Measurements from ENCODE around the gene PSMB5. TPM values are rescaled to one million over a fixed set of nuclear protein-coding genes. Genes with fewer than 3 reads are reported as not detected.

Gene PSMB5
- total and polyA plus RNA-seq, 2 of the 13 experiments (the other 11 are each of a cell fraction or from before 2014, with no cell fraction given) = 705 to 871 TPM

DNA sequence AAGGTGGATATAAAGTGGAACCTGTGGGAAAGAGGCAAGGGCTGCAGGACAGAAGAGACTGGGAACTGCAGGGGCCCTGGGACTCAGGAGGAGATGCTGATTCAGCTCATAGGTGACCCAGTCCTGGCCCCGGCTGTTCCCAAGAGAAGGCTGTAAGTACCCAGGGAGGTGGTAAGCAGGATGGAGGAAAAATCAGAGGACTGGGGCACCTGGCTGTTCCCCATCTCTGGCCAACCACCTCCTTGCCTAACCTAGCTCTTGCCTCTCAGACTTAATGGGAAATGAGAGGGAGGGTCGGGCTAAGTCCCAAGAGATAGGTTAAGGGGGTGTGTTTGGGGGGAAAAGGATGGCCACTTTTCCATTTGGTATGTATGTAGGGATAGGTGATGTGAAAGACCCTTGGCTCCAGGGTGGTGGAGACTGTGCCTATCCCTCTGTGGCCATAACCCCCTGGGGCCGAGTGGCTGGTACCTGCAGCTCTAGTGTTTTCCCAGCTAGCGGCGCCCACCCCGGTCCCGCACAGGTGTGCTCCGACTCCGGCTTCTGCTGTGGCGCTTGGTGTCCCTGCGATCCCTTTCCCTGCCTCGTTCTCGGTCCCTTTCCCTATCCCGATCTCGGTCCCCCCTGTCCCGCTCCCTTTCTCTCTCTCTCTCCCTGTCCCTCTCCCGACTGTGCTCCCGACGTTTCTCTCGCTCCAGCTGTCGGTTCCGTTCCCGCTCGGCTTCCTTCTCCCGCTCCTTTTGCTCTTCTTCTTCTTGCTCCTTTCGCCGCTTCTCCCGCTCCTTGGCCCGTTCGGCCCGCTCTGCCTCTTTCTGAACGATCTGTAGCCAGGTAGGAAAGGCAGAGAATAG is 24.2 kb upstream of the PSMB5 start (continued):
- TF ChIP-seq ZNF337 (CRISPR knock-in tag; IDR thresholded peaks at IDR 0.05; ENCODE audit: borderline replicate concordance, low read depth) = no peak
- 0 out of 2 replicates have a peak, but pooled peaks have one; percentile 11 for TF ChIP-seq HOXD1 (CRISPR knock-in tag; IDR thresholded peaks at IDR 0.05)
- 0 out of 2 replicates have a peak, but pooled peaks have one; percentile 15 for TF ChIP-seq FOXO4 (CRISPR knock-in tag; conservative IDR thresholded peaks at IDR 0.05)
- 0 out of 2 replicates have a peak, but pooled peaks have one; percentile 28 for TF ChIP-seq KDM5B (CRISPR knock-in tag; IDR thresholded peaks at IDR 0.05; ENCODE audit: borderline replicate concordance)
- no peak for TF ChIP-seq GMEB1 (CRISPR knock-in tag; IDR thresholded peaks at IDR 0.05; ENCODE audit: borderline replicate concordance)
- TF ChIP-seq PRPF4 (IDR thresholded peaks at IDR 0.05; ENCODE audit: low read depth, low read length, poor library complexity, severe bottlenecking) = peak; percentile 87
- TF ChIP-seq ZNF343 (CRISPR knock-in tag; IDR thresholded peaks at IDR 0.05) = no peak
- TF ChIP-seq U2AF1 (optimal IDR thresholded peaks at IDR 0.05; ENCODE audit: low read depth, low read length) = no peak
- 0 out of 2 replicates have a peak, but pooled peaks have one; percentile 20 for TF ChIP-seq ZNF441 (CRISPR knock-in tag; IDR thresholded peaks at IDR 0.05; ENCODE audit: borderline replicate concordance)
- 0 out of 2 replicates have a peak, but pooled peaks have one; percentile 21 for TF ChIP-seq NRL (CRISPR knock-in tag; IDR thresholded peaks at IDR 0.05; ENCODE audit: borderline replicate concordance)
